Measurements from ENCODE around the gene SLC38A3. TPM values are rescaled to one million over a fixed set of nuclear protein-coding genes. Genes with fewer than 3 reads are reported as not detected.

Gene SLC38A3
- total and polyA plus RNA-seq, 2 experiments from 2014 or later: 24.7 to 56.6 TPM

DNA sequence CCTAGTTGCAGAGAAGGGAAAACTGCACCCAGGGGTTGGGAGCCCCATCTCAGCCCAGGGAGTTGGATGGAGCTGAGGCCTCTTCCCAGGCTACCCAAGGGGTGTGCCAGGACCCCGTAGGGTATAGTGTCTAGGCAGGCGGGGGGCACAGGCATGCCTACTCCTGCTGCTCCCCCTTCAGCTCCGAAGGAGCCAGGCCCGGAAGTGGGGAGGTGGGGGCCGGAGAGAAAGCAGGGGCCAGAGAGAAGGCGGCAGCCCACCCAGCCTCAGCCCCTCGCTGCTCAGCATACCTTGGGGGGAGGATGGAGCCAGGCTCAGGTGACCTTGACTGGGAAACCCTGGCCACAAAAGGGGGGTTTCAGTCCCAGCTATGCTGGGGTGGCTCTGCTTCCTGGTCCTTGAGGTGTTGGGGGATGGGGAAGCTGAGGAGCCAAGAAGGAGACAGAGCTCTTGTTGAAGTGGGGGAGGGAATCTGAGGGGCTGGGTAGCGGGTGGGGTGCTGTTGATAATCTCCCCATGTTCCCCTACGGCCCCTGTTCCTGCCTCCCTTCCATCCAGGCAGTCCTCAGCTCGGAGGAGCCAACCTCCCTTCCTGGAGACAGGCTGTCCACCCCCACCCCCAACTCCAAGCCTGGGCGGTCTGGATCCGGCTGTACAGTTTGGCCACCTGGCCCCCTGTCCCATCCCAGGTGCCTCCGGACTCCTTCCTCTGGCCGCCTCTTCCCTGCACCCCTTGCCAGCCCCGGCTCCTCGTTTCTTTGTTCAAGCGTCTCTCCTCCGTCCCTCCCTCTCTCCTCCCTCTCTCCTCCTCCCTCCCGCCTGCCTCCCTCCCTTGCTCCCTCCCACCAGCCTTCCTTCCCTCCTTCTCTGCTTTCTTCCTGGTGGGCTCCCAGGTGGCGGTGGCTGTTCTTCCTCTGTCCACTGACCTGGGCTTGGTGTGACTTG is 48.2 kb upstream of the SLC38A3 start:
- H2AFZ ChIP-seq: no peak overlapping the region
- peaks cover 30% of the 10 kb centered on the region for H3K4me1 ChIP-seq (ENCODE audit: insufficient read depth)
- peak overlapping the region; percentile 56 for H3K27ac ChIP-seq
- H3K79me2 ChIP-seq: peaks cover 29% of the 10 kb centered on the region
- peak overlapping the region; percentile 97 for H3K4me2 ChIP-seq
- no peak for TF ChIP-seq EZH2phosphoT487 (IDR thresholded peaks at IDR 0.05; ENCODE audit: low read depth, severe bottlenecking, unreplicated experiment)
- no peak for TF ChIP-seq EZH2 (IDR thresholded peaks at IDR 0.05; ENCODE audit: borderline replicate concordance)
- TF ChIP-seq, protein P1, sequence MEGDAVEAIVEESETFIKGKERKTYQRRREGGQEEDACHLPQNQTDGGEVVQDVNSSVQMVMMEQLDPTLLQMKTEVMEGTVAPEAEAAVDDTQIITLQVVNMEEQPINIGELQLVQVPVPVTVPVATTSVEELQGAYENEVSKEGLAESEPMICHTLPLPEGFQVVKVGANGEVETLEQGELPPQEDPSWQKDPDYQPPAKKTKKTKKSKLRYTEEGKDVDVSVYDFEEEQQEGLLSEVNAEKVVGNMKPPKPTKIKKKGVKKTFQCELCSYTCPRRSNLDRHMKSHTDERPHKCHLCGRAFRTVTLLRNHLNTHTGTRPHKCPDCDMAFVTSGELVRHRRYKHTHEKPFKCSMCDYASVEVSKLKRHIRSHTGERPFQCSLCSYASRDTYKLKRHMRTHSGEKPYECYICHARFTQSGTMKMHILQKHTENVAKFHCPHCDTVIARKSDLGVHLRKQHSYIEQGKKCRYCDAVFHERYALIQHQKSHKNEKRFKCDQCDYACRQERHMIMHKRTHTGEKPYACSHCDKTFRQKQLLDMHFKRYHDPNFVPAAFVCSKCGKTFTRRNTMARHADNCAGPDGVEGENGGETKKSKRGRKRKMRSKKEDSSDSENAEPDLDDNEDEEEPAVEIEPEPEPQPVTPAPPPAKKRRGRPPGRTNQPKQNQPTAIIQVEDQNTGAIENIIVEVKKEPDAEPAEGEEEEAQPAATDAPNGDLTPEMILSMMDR (IDR thresholded peaks at IDR 0.05; ENCODE audit: poor library complexity): no peak
- DNase-seq (ENCODE audit: low spot score): peak; percentile 54
- H3K36me3 ChIP-seq (replicated peaks; ENCODE audit: insufficient read depth, low read depth): no peaks in the 10 kb centered on the region
- H3K9me2 ChIP-seq (replicated peaks; ENCODE audit: insufficient read depth): no peaks in the 10 kb centered on the region
- H3K9me3 ChIP-seq (ENCODE audit: low read depth): no peaks in the 10 kb centered on the region
- H3K27me3 ChIP-seq: peaks cover 39% of the 10 kb centered on the region
- 25% methylated on average over 8 of the region's 20 CpGs for WGBS (ENCODE audit: low lambda C conversion rate, missing lambda C conversion rate)
- H3K4me3 ChIP-seq: peak overlapping the region; percentile 52
- peaks cover 8% of the 10 kb centered on the region for H4K20me1 ChIP-seq (ENCODE audit: insufficient read depth, poor library complexity, severe bottlenecking)

DNA sequence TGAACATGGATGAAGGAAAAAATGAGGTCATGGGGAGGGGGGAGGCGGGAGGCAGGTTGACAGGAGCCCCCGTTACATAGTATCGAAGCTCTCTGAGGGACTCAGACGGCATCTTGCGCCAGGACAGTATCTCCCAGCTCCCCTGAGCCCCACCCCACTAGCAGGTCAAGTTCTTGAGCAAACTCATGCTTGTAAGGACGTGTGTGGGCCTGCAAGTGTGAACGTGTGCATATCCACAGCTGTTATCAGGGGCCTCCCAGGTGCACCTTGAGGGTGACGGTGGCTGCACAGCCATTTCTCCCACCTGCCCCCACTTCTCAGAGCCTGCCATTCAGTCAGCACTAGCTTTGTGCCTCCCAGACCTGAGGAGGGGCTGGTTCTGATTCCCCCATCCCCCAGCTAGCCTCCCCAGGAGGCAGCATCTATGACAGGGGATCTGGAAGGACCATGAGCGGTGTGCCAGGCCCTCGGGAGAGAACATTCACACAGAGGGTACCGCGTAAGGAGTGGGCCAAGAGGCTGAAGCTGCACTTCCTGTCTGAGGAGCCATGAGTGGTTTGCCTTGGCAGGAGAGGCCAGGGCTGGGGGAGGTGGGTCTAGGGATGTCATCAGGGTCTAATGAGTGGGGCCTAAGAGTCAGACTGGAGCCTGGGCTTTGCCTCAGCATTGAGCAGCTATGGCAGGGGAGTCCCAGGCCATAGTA is 47.1 kb upstream of the SLC38A3 start:
- TF ChIP-seq EZH2 (IDR thresholded peaks at IDR 0.05; ENCODE audit: borderline replicate concordance) (no peak), EZH2phosphoT487 (IDR thresholded peaks at IDR 0.05; ENCODE audit: low read depth, severe bottlenecking, unreplicated experiment) (no peak)
- TF ChIP-seq, protein P1 (IDR thresholded peaks at IDR 0.05; ENCODE audit: poor library complexity): no peak
- Histone ChIP-seq H3K27me3 (peaks cover 36% of the 10 kb centered on the region), H3K4me3 (no peak overlapping the region), H3K4me2 (peak overlapping the region; percentile 97), H2AFZ (no peak overlapping the region), H3K4me1 (ENCODE audit: insufficient read depth) (peaks cover 24% of the 10 kb centered on the region), H3K27ac (peak overlapping the region; percentile 56), H3K36me3 (replicated peaks; ENCODE audit: insufficient read depth, low read depth) (no peaks in the 10 kb centered on the region), H3K9me3 (ENCODE audit: low read depth) (no peaks in the 10 kb centered on the region), H4K20me1 (ENCODE audit: insufficient read depth, poor library complexity, severe bottlenecking) (peaks cover 8% of the 10 kb centered on the region), H3K9me2 (replicated peaks; ENCODE audit: insufficient read depth) (no peaks in the 10 kb centered on the region), H3K79me2 (peaks cover 29% of the 10 kb centered on the region)
- DNase-seq (ENCODE audit: low spot score): no peak
- WGBS (ENCODE audit: low lambda C conversion rate, missing lambda C conversion rate): 63% methylated on average over 12 of the region's 12 CpGs

DNA sequence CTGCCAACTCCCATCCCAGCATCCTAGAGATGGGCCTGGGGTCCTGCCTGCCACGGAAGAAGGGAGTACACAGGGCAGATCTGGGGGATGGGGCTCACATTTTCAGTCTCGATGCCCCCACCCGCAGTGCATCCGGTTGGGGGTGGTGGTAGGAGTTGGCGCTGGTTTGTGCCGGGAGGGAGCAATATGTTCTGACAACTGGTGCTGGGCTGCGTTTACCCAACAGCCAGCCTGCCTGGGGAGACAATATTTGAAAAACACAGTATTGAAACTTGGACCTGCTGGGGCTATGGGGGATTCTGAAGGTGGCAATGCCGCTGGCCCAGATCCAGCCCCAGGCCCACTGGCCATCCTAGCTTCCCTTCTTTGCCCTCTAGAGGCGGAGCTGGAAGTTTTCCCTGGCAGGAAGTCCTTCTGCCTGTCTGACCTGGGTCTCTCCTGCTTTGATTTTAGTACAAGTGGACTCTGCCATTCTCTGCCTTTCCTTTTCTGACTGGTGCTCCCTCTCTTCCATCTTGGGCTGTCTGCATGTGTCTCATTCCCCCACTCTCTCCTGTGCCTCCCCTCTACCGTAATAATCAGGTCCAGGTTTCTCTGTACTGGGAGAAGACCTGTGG is 46.4 kb upstream of the SLC38A3 start:
- no peak overlapping the region for H2AFZ ChIP-seq
- peaks cover 29% of the 10 kb centered on the region for H3K79me2 ChIP-seq
- peaks cover 8% of the 10 kb centered on the region for H4K20me1 ChIP-seq (ENCODE audit: insufficient read depth, poor library complexity, severe bottlenecking)
- H3K27ac ChIP-seq: no peak overlapping the region
- no peaks in the 10 kb centered on the region for H3K9me3 ChIP-seq (ENCODE audit: low read depth)
- DNase-seq (ENCODE audit: low spot score): no peak
- no peaks in the 10 kb centered on the region for H3K9me2 ChIP-seq (replicated peaks; ENCODE audit: insufficient read depth)
- WGBS (ENCODE audit: low lambda C conversion rate, missing lambda C conversion rate): 85% methylated on average over 10 of the region's 10 CpGs
- no peak overlapping the region for H3K4me3 ChIP-seq
- peaks cover 29% of the 10 kb centered on the region for H3K4me1 ChIP-seq (ENCODE audit: insufficient read depth)
- H3K4me2 ChIP-seq: peak overlapping the region; percentile 97
- peaks cover 29% of the 10 kb centered on the region for H3K27me3 ChIP-seq
- TF ChIP-seq EZH2 (IDR thresholded peaks at IDR 0.05; ENCODE audit: borderline replicate concordance): no peak
- no peak for TF ChIP-seq EZH2phosphoT487 (IDR thresholded peaks at IDR 0.05; ENCODE audit: low read depth, severe bottlenecking, unreplicated experiment)
- TF ChIP-seq, protein P1 (IDR thresholded peaks at IDR 0.05; ENCODE audit: poor library complexity): no peak
- H3K36me3 ChIP-seq (replicated peaks; ENCODE audit: insufficient read depth, low read depth): no peaks in the 10 kb centered on the region

Measured in hepatocyte (in vitro differentiated cells).